ENCODE data around the gene ALDH1L2. TPM values are rescaled to one million over a fixed set of nuclear protein-coding genes. Genes with fewer than 3 reads are reported as not detected.

ALDH1L2 gene
- 58.7 and 66.9 TPM in 2 replicates for total RNA-seq

GRCh38 chr12:105084251-105085250 is at the start of gene ALDH1L2:
Gene ALDH1L2 (minus strand): TSS chr12:105084458. CDS start chr12:105084436, 22 bp downstream.

GRCh38 chr12:105107494-105108371 is 23.5 kb upstream of the ALDH1L2 start, which contains the start of gene WASHC4:
Gene WASHC4 (plus strand): TSS chr12:105107731. CDS start chr12:105107801, 70 bp downstream.

GRCh38 chr12:104986022-104986941 is 98.0 kb downstream of the ALDH1L2 start, which contains the start of gene NOPCHAP1:
Gene NOPCHAP1 (plus strand): TSS chr12:104986316. CDS start chr12:104986353, 37 bp downstream.

Other genes with a start within 250 kb of the ALDH1L2 start
- gene SLC41A2, start 126.2 kb downstream of the ALDH1L2 start, total RNA-seq, result 30.1 and 34.1 TPM in 2 replicates
- gene NOPCHAP1, start 98.1 kb downstream of the ALDH1L2 start, total RNA-seq, result 3.2 and 3.8 TPM in 2 replicates
- gene WASHC4, start 23.3 kb upstream of the ALDH1L2 start, total RNA-seq, result 122 and 137 TPM in 2 replicates
- gene APPL2, start 151.7 kb upstream of the ALDH1L2 start, total RNA-seq, result 91.0 and 96.9 TPM in 2 replicates
- 142 and 224 TPM in 2 replicates for gene C12orf75, start 246.2 kb upstream of the ALDH1L2 start, total RNA-seq

Data from hair follicle dermal papilla cell (primary cell).